H4 (cell line): Measurements from ENCODE around the gene TMEM37. TPM values are rescaled to one million over a fixed set of nuclear protein-coding genes. Genes with fewer than 3 reads are reported as not detected.

Source experiments
- DNase-seq: peaks from one replicate; pipeline ENCODE4 v3.0.0-alpha.2; 2015; ENCODE audit warnings: low spot score
- total RNA-seq: library from RNA; depleted of rRNA; stranded (reverse); fragments of >200 nt; shearing (Covaris generic); gene quantifications from 2 replicates; pipeline ENCODE4 v1.2.3, GENCODE V29; 2014

TMEM37 gene
- total RNA-seq, 1 experiment from 2014 or later = 1.5 TPM

GRCh38 chr2:119433636-119434327 lies 2.1 kb downstream of the TMEM37 start:
- no peak for DNase-seq

GRCh38 chr2:119434664-119435063 lies 3.0 kb downstream of the TMEM37 start:
- no peak for DNase-seq

GRCh38 chr2:119435081-119435952 lies 3.7 kb downstream of the TMEM37 start:
- DNase-seq = no peak

- no peak for DNase-seq
Measured at GRCh38 chr2:119435953-119436297, 4.3 kb downstream of the TMEM37 start.

GRCh38 chr2:119436993-119437772 lies 5.5 kb downstream of the TMEM37 start:
- no peak for DNase-seq

GRCh38 chr2:119438128-119438656 lies 6.5 kb downstream of the TMEM37 start:
- no peak for DNase-seq

GRCh38 chr2:119438726-119439284 lies 7.2 kb downstream of the TMEM37 start:
- no peak for DNase-seq

- DNase-seq = no peak
Measured at GRCh38 chr2:119439574-119440500, 8.2 kb downstream of the TMEM37 start.

- DNase-seq = no peak
Measured at GRCh38 chr2:119440501-119440870, 8.8 kb downstream of the TMEM37 start.

- DNase-seq = no peak
Measured at GRCh38 chr2:119440873-119441272, 9.2 kb downstream of the TMEM37 start.

GRCh38 chr2:119441376-119442225 lies 9.9 kb downstream of the TMEM37 start:
- no peak for DNase-seq

GRCh38 chr2:119442226-119442619 lies 10.6 kb downstream of the TMEM37 start:
- DNase-seq = no peak

GRCh38 chr2:119442850-119443249 lies 11.2 kb downstream of the TMEM37 start:
- DNase-seq = no peak

- no peak for DNase-seq
Measured at GRCh38 chr2:119446037-119446436, 14.4 kb downstream of the TMEM37 start.

- DNase-seq = no peak
Measured at GRCh38 chr2:119448427-119449141, 16.9 kb downstream of the TMEM37 start.

- no peak for DNase-seq
Measured at GRCh38 chr2:119449521-119449920, 17.9 kb downstream of the TMEM37 start.

GRCh38 chr2:119451336-119452050 lies 19.8 kb downstream of the TMEM37 start:
- no peak for DNase-seq

- no peak for DNase-seq
Measured at GRCh38 chr2:119453972-119454593, 22.4 kb downstream of the TMEM37 start.
